Stomach (tissue), 4 donors: ENCODE results near the gene SOX6.

ENCODE experiments used
- CTCF ChIP-seq, 7 experiments: fragments of 450-650 bp in 4 of 7; fragments of 200-600 bp in 3 of 7; sonication (generic) in 3 of 7; IDR thresholded peaks; one replicate each; pipeline ENCODE4 v1.5.1; 2016 to 2019; ENCODE audit warnings: antibody characterized with exemption in 7 of 7, control low read depth in 2 of 7, mild to moderate bottlenecking in 1 of 7
- POLR2AphosphoS5 ChIP-seq, 3 donors: sonication (generic); formaldehyde crosslinking; IDR thresholded peaks; one replicate each; pipeline ENCODE4 v1.6.1; 2016; ENCODE audit warnings: antibody characterized with exemption in 3 of 3

GRCh38 chr11:16240687-16241086 lies 115.7 kb downstream of the SOX6 start:
- TF ChIP-seq POLR2AphosphoS5 (IDR thresholded peaks at IDR 0.05) (no peak), CTCF (IDR thresholded peaks at IDR 0.05) (no peak)
